Heart right ventricle (tissue), 16 donors: ENCODE measurements around the gene CLIC3. TPM values are rescaled to one million over a fixed set of nuclear protein-coding genes. Genes with fewer than 3 reads are reported as not detected.

Source experiments
- ATAC-seq, 8 donors: fragments of 200-7000 bp; cut with Tn5 transposase; one replicate each; pipeline ENCODE4 v1.9.1; 2020; ENCODE audit warnings: mild to moderate bottlenecking in 8 of 8, moderate library complexity in 8 of 8, moderate number of reproducible peaks in 1 of 8
- DNase-seq, 2 donors: peaks; one replicate each; pipeline ENCODE4 v3.0.0-alpha.2; 2020
- H3K27ac ChIP-seq, 10 donors: fragments of 200-600 bp; sonication (generic) in 2 of 10; one replicate each; pipeline versions ENCODE4 v1.5.0 to v1.8.0; 2020 to 2022; ENCODE audit warnings: mild to moderate bottlenecking in 3 of 10
- H3K27me3 ChIP-seq, 7 donors: fragments of 200-600 bp; one replicate each; pipeline ENCODE4 v1.8.0; 2021 to 2022; ENCODE audit warnings: mild to moderate bottlenecking in 2 of 7
- H3K36me3 ChIP-seq, 9 donors: fragments of 200-600 bp; sonication (generic) in 1 of 9; one replicate each; pipeline versions ENCODE4 v1.5.0 to v1.8.0; 2020 to 2022; ENCODE audit warnings: mild to moderate bottlenecking in 2 of 9
- H3K4me1 ChIP-seq, 9 donors: fragments of 200-600 bp; sonication (generic) in 1 of 9; one replicate each; pipeline versions ENCODE4 v1.5.0 to v1.8.0; 2020 to 2022; ENCODE audit warnings: mild to moderate bottlenecking in 4 of 9
- H3K4me3 ChIP-seq, 10 donors: fragments of 200-600 bp; sonication (generic) in 2 of 10; one replicate each; pipeline versions ENCODE4 v1.5.0 to v1.8.0; 2020 to 2022; ENCODE audit warnings: mild to moderate bottlenecking in 7 of 10, moderate library complexity in 2 of 10
- H3K9me3 ChIP-seq, 11 donors: fragments of 200-600 bp in 10 of 11; sonication (generic) in 2 of 11; one replicate each; pipeline versions ENCODE4 v1.5.0 to v1.8.0; 2013 to 2022; ENCODE audit warnings: mild to moderate bottlenecking in 2 of 11, control low read depth in 1 of 11, moderate library complexity in 1 of 11
- WGBS, 2 donors: extraction: QIAGEN DNeasy Blood & Tissue Kit; methylation state at CpG; one replicate each; pipeline ENCODE4 v1.1.7; 2013; ENCODE audit warnings: inconsistent platforms in 1 of 2; 5-methylcytosine and 5-hydroxymethylcytosine counted together
- intact Hi-C, 10 donors: fragments of 100-400 bp; cut with DNase I; formaldehyde crosslinking; loops; one replicate each; pipeline versions ENCODE4 v1.11.1 to v1.14.2; 2022
- polyA plus RNA-seq, 2 donors: library from polyadenylated mRNA; stranded (reverse); fragments of 200-250 nt; gene quantifications; one replicate each; pipeline ENCODE4 v1.2.3, GENCODE V29; 2013
- total RNA-seq, 10 donors: library from RNA; stranded (reverse); fragmentation: NEBNext Ultra II Directional in 3 of 10; extraction: Animal tissue kit (Norgen Biotek cat#: 25700) in 3 of 10; gene quantifications; one replicate each; pipeline versions ENCODE4 v1.2.1 to v1.2.4, GENCODE V29; 2021 to 2023
- TF ChIP-seq, protein P1 (sequence below), 9 donors: fragments of 200-600 bp; sonication (generic) in 2 of 9; IDR thresholded peaks; one replicate each; pipeline versions ENCODE4 v1.5.0 to v1.8.0; 2021 to 2022; ENCODE audit warnings: antibody characterized with exemption in 9 of 9, mild to moderate bottlenecking in 5 of 9, moderate library complexity in 1 of 9
- donor health status: Arrhythmogenic right ventricular cardiomyopathy.
- donor health status: ischemic (EF 13 %, LVEDD 7.1; RV severe dilation, severe dysfunction).
- donor health status: healthy with polysubstance abuse.
- donor health status: DM: no; HTN: yes; CAD: no.
- donor health status: DM: no; HTN: no; CAD: no.
- donor health status: ischemic (EF 25% LVEDD 6.9; RV normal size, moderate dysfunction).
- donor health status: ischemic (EF 25% LVEDD 5.7; RV mildly dilated, moderate dysfunction).
- donor health status: healthy.
- donor health status: DM: yes; HTN: yes; CAD: no.
- donor health status: Ischemic cardiomyopathy.
- donor health status: ischemic (EF 35%, LVEDD 5.7; RV mildly dilated, moderate dysfunction).
- donor health status: nonischemic (EF 11% LVEDD 7.7; RV severe dilation, severe dysfunction).
- donor health status: DM: yes; HTN: yes; CAD: no.
- donor health status: PGD.
- donor health status: ischemic (EF 29% LVEDD 5.4; RV normal size, mild dysfunction).
- donor health status: nonischemic (EF 23%, LVEDD 6.1; RV moderate dilation, normal function).

The CLIC3 gene
- total and polyA plus RNA-seq, 12 donors: 0.46 to 21.4 (median 3.2) TPM

DNA sequence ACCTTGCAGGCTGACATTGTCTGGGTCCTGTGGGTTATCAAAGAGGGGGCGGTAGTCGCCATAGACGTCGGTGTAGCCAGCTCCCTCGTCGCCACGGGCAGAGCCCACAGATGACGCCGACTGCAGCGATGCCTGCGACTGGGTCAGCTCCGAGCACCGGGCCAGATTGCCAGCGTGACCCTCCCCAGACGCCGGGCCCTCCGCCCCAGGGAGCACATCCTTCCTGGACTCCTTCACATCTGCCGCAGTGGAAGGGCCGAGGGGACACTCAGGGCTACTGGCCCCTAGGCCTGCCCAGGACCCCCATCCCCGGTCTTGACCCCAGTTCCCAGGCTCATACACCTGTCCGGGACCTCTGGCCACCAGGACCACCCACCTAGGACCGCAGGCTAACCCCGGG lies 17.8 kb upstream of the CLIC3 start:
- WGBS, 2 donors: 89 to 93% methylated on average over 23 of the region's 23 CpGs
- no peak for ATAC-seq
- Histone ChIP-seq H3K36me3 (peaks cover 0 to 89% (median 32%) of the 10 kb centered on the region in 9 donors), H3K4me3 (no peak overlapping the region), H3K9me3 (no peaks in the 10 kb centered on the region), H3K27ac (no peak overlapping the region), H3K4me1 (no peaks in the 10 kb centered on the region), H3K27me3 (no peaks in the 10 kb centered on the region)
- no peak for DNase-seq
- TF ChIP-seq, protein P1, sequence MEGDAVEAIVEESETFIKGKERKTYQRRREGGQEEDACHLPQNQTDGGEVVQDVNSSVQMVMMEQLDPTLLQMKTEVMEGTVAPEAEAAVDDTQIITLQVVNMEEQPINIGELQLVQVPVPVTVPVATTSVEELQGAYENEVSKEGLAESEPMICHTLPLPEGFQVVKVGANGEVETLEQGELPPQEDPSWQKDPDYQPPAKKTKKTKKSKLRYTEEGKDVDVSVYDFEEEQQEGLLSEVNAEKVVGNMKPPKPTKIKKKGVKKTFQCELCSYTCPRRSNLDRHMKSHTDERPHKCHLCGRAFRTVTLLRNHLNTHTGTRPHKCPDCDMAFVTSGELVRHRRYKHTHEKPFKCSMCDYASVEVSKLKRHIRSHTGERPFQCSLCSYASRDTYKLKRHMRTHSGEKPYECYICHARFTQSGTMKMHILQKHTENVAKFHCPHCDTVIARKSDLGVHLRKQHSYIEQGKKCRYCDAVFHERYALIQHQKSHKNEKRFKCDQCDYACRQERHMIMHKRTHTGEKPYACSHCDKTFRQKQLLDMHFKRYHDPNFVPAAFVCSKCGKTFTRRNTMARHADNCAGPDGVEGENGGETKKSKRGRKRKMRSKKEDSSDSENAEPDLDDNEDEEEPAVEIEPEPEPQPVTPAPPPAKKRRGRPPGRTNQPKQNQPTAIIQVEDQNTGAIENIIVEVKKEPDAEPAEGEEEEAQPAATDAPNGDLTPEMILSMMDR (IDR thresholded peaks at IDR 0.05): no peak
- intact Hi-C loops: no loop called here

DNA sequence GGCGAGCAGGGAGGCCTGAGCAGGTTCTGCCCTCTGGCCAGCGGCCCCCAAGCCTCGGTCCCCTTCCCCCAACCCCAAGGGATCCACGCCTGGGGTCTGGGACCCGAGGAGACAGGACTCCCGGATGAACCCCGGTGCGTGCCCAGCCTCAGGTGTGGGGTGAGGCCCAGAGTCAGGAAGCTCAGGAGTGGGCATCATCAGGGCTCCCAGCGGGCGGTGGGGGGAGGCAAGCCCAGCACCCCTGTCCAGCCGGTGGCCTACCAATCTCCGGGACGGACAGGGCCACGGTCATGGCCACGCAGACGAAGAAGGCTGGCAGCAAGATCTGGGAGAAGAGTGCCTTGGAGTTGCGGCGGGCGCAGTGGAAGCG lies 17.2 kb upstream of the CLIC3 start:
- H3K4me3 ChIP-seq: no peak overlapping the region
- intact Hi-C loops: no loop called here
- no peaks in the 10 kb centered on the region for H3K27me3 ChIP-seq
- TF ChIP-seq, protein P1 (IDR thresholded peaks at IDR 0.05): no peak
- H3K9me3 ChIP-seq: no peaks in the 10 kb centered on the region
- peaks cover 0 to 86% (median 32%) of the 10 kb centered on the region in 9 donors for H3K36me3 ChIP-seq
- WGBS, 2 donors: 96 to 97% methylated on average over 18 to 20 of the region's 20 CpGs
- no peaks in the 10 kb centered on the region for H3K4me1 ChIP-seq
- no peak for DNase-seq
- ATAC-seq: no peak
- H3K27ac ChIP-seq: no peak overlapping the region

DNA sequence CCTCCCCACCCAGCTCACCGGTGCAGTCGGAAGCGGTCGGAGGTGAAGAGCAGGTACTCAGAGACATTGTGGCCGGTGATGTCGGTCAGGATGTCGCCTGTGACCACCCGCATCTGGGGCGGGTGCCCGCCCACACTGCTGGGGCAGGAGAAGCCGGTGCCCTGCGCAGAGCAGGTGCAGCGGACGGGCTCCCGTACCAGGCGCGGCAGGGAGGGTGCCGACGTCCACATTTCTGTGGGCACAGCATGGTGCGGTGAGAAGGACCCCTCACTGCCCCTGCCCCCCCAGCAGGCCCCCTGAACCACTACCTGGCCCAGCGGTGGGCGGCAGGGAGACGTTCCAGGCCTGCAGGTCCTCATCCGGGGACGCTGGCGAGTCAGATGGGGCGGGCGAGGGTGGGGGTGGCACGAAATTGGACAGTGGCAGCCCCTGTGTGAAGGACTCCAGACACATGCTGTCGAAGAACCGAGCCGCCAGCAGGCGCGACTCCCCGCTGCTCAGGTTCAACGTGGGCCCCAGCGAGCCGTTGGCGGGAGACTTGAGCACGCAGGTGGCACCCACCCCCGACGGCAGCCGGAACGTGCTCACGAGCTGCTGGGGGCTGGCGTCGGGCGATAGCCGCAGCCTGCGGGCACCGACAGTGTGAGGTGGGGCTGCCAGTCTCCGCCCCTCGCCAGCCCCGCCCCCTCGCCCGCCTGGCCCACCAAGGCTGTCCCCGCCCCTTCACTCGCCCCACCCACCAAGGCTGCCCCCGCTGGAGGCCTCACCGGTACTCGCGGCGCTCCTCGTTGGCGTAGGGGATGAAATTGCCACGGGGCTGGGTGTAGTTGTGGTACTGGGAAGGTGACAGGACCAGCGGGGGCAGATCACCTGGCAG lies 16.6 kb upstream of the CLIC3 start:
- TF ChIP-seq, protein P1 (IDR thresholded peaks at IDR 0.05): no peak
- Histone ChIP-seq H3K27ac (no peak overlapping the region), H3K4me1 (no peaks in the 10 kb centered on the region), H3K9me3 (no peaks in the 10 kb centered on the region), H3K27me3 (no peaks in the 10 kb centered on the region), H3K36me3 (peaks cover 0 to 88% (median 31%) of the 10 kb centered on the region in 9 donors), H3K4me3 (no peak overlapping the region)
- no peak for DNase-seq
- ATAC-seq: no peak
- WGBS, 2 donors: 77 to 87% methylated on average over 62 to 67 of the region's 67 CpGs
- intact Hi-C loops: no loop called here

DNA sequence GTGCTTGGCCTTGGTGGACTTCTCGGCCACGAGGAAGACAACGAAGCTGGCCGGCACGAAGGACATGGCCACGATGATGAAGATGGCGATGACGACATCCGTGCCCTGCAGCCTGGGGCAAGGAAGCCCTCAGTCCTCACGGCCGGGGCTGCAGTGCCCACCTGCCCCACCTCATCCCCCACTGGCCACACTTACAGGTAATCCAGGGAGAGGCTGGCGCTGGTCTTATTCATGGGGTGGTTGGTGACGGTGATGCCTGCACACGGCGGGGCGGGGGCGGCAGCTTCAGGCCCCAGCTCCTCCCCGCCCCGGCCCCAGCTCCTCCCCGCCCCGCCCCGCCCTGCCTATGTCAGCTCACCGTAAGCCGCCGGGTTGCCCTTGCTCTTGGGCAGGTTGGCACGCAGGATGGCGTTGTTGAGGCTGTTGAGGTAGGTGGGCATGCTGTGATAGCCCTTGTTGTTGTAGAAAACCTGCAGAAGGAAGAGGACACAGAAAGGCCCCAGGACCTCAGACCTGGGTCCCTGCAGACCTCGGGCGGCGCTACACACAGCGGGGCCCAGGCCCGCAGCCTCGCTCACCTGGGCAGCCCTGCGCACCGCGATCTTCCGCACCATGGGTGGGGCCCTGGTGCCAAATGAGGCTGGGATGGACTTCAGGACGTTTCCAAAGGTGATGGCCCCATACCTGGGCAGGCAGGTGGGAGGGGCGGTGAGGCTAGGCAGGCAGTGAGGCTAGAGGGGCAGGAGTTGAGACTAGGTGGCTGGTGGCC lies 15.7 kb upstream of the CLIC3 start:
- no peaks in the 10 kb centered on the region for H3K27me3 ChIP-seq
- H3K27ac ChIP-seq: no peak overlapping the region
- TF ChIP-seq, protein P1 (IDR thresholded peaks at IDR 0.05): no peak
- H3K36me3 ChIP-seq: peaks cover 0 to 85% (median 23%) of the 10 kb centered on the region in 9 donors
- H3K4me1 ChIP-seq: no peaks in the 10 kb centered on the region
- no peaks in the 10 kb centered on the region for H3K9me3 ChIP-seq
- WGBS, 2 donors: 93 to 94% methylated on average over 39 of the region's 39 CpGs
- no peak overlapping the region for H3K4me3 ChIP-seq
- intact Hi-C loops: no loop called here
- DNase-seq (no peak), ATAC-seq (no peak)
